ENCODE data around the gene LRRC42.
"Not testable (repeated sequence)": the region's sequence is repeated elsewhere in the genome, so short reads cannot be mapped to it uniquely, and the experiment has no call there.

Gene LRRC42

GRCh38 chr1:53969323-53969722, 23.2 kb downstream of the LRRC42 start:
- peaks cover 15 to 73% of the 10 kb centered on the region in 2 experiments for H3K36me3 ChIP-seq (ENCODE audit: control insufficient read depth in 1 of 2, insufficient read depth in 2 of 2, low read depth in 1 of 2, low read length in 2 of 2)
- H3K18ac ChIP-seq (ENCODE audit: low read depth in 1 of 2, low read length in 2 of 2); H3K4ac ChIP-seq (ENCODE audit: low read depth in 1 of 2, low read length in 2 of 2); H3K4me3 ChIP-seq (ENCODE audit: insufficient read depth in 1 of 2, low read depth in 1 of 2, low read length in 2 of 2); H2BK120ac ChIP-seq (ENCODE audit: low read depth, low read length); H3K79me1 ChIP-seq (replicated peaks; ENCODE audit: low read length, poor library complexity, severe bottlenecking); H3K23ac ChIP-seq (ENCODE audit: low read length in 2 of 2); DNase-seq; H3K27me3 ChIP-seq (ENCODE audit: control insufficient read depth in 1 of 2, insufficient read depth in 1 of 2, low read length in 2 of 2); H2AK5ac ChIP-seq (ENCODE audit: low read length, severe bottlenecking); H4K8ac ChIP-seq (ENCODE audit: low read length); H2AFZ ChIP-seq (ENCODE audit: low read depth, low read length); H4K91ac ChIP-seq (ENCODE audit: low read length); H3K9ac ChIP-seq (ENCODE audit: low read length); H3K4me1 ChIP-seq (ENCODE audit: control insufficient read depth, insufficient read depth, low read depth, low read length); H3K14ac ChIP-seq (ENCODE audit: low read length in 2 of 2); H3K4me2 ChIP-seq (ENCODE audit: low read length, poor library complexity, severe bottlenecking); H2BK12ac ChIP-seq (ENCODE audit: low read length in 2 of 2); H2BK5ac ChIP-seq (ENCODE audit: low read depth, low read length, poor library complexity, severe bottlenecking); H3K9me3 ChIP-seq (ENCODE audit: control insufficient read depth, low read length); H3K27ac ChIP-seq (ENCODE audit: low read length, poor library complexity, severe bottlenecking); H2BK15ac ChIP-seq (ENCODE audit: low read depth, poor library complexity, severe bottlenecking): not testable (repeated sequence)
- 100% methylated on average over 1 of the region's 2 CpGs for WGBS

DNA sequence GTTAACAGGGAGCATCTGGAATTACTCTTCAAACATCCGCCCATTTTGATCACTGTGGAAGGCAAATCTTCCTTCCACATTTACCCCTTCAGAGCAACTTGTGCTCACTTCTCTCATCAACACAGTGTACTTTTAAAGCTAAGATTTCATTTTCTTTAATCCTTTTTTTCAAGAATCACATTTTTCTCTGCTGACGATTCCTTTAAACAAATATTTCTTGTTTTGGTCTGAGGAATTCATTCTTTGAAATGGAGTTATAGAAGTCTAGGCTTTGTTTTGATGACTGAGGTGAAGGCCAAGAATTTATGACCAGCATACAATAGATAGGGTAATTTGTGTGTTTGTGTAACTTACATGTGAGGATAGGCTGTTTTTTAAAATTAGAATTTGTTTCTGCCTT, 25.6 kb downstream of the LRRC42 start:
- Histone ChIP-seq H3K4me3 (ENCODE audit: insufficient read depth in 1 of 2, low read depth in 1 of 2, low read length in 2 of 2) (no peak overlapping the region), H3K36me3 (ENCODE audit: control insufficient read depth in 1 of 2, insufficient read depth in 2 of 2, low read depth in 1 of 2, low read length in 2 of 2) (peaks cover 14 to 58% of the 10 kb centered on the region in 2 experiments), H2BK15ac (ENCODE audit: low read depth, poor library complexity, severe bottlenecking) (no peak overlapping the region), H2BK12ac (ENCODE audit: low read length in 2 of 2) (no peak overlapping the region), H3K79me1 (replicated peaks; ENCODE audit: low read length, poor library complexity, severe bottlenecking) (peaks cover 3% of the 10 kb centered on the region), H3K14ac (ENCODE audit: low read length in 2 of 2) (no peak overlapping the region), H3K9ac (ENCODE audit: low read length) (no peak overlapping the region), H2AK5ac (ENCODE audit: low read length, severe bottlenecking) (no peak overlapping the region), H3K4ac (ENCODE audit: low read depth in 1 of 2, low read length in 2 of 2) (no peak overlapping the region), H3K27ac (ENCODE audit: low read length, poor library complexity, severe bottlenecking) (peak overlapping the region; percentile 58), H4K91ac (ENCODE audit: low read length) (no peak overlapping the region), H3K4me1 (ENCODE audit: control insufficient read depth, insufficient read depth, low read depth, low read length) (peaks cover 5% of the 10 kb centered on the region), H3K4me2 (ENCODE audit: low read length, poor library complexity, severe bottlenecking) (no peak overlapping the region), H3K23ac (ENCODE audit: low read length in 2 of 2) (no peak overlapping the region), H3K18ac (ENCODE audit: low read depth in 1 of 2, low read length in 2 of 2) (no peak overlapping the region), H4K8ac (ENCODE audit: low read length) (no peak overlapping the region), H2AFZ (ENCODE audit: low read depth, low read length) (no peak overlapping the region), H3K27me3 (ENCODE audit: control insufficient read depth in 1 of 2, insufficient read depth in 1 of 2, low read length in 2 of 2) (no peaks in the 10 kb centered on the region), H2BK5ac (ENCODE audit: low read depth, low read length, poor library complexity, severe bottlenecking) (no peak overlapping the region), H3K9me3 (ENCODE audit: control insufficient read depth, low read length) (no peaks in the 10 kb centered on the region), H2BK120ac (ENCODE audit: low read depth, low read length) (no peak overlapping the region)
- DNase-seq: no peak
- 94% methylated on average over 2 of the region's 2 CpGs for WGBS

DNA sequence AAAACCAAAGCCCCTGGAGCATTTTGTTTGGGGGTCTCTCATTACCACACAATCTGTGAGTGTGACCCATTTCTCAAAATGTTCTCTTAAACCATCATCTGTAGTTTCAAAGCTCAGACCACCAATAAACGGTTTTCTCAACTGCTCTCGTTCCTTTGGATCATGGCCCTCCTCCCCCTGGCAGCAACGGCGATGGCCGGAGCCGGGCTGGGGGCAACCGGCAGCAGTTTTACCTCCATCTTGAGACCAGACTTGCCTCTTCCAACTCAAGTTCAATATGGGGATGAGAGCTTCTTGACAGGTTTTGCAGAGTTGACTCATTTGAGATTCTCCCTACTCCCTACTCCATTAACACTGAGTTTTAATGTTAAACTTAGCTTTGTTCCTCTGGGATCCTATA, 29.7 kb downstream of the LRRC42 start:
- H3K4me1 ChIP-seq (ENCODE audit: control insufficient read depth, insufficient read depth, low read depth, low read length): peaks cover 5% of the 10 kb centered on the region
- no peak overlapping the region for H3K14ac ChIP-seq (ENCODE audit: low read length in 2 of 2)
- H2BK15ac ChIP-seq (ENCODE audit: low read depth, poor library complexity, severe bottlenecking): no peak overlapping the region
- H4K91ac ChIP-seq (ENCODE audit: low read length): no peak overlapping the region
- no peak overlapping the region for H2AFZ ChIP-seq (ENCODE audit: low read depth, low read length)
- H4K8ac ChIP-seq (ENCODE audit: low read length): no peak overlapping the region
- no peak overlapping the region for H2BK12ac ChIP-seq (ENCODE audit: low read length in 2 of 2)
- no peak overlapping the region for H3K4me2 ChIP-seq (ENCODE audit: low read length, poor library complexity, severe bottlenecking)
- no peak overlapping the region for H3K23ac ChIP-seq (ENCODE audit: low read length in 2 of 2)
- no peak overlapping the region for H2BK120ac ChIP-seq (ENCODE audit: low read depth, low read length)
- no peaks in the 10 kb centered on the region for H3K27me3 ChIP-seq (ENCODE audit: control insufficient read depth in 1 of 2, insufficient read depth in 1 of 2, low read length in 2 of 2)
- H3K9me3 ChIP-seq (ENCODE audit: control insufficient read depth, low read length): no peaks in the 10 kb centered on the region
- H2BK5ac ChIP-seq (ENCODE audit: low read depth, low read length, poor library complexity, severe bottlenecking): no peak overlapping the region
- H2AK5ac ChIP-seq (ENCODE audit: low read length, severe bottlenecking): no peak overlapping the region
- H3K18ac ChIP-seq (ENCODE audit: low read depth in 1 of 2, low read length in 2 of 2): no peak overlapping the region
- H3K27ac ChIP-seq (ENCODE audit: low read length, poor library complexity, severe bottlenecking): no peak overlapping the region
- H3K36me3 ChIP-seq (ENCODE audit: control insufficient read depth in 1 of 2, insufficient read depth in 2 of 2, low read depth in 1 of 2, low read length in 2 of 2): peaks cover 10 to 20% of the 10 kb centered on the region in 2 experiments
- H3K79me1 ChIP-seq (replicated peaks; ENCODE audit: low read length, poor library complexity, severe bottlenecking): peaks cover 3% of the 10 kb centered on the region
- H3K4me3 ChIP-seq (ENCODE audit: insufficient read depth in 1 of 2, low read depth in 1 of 2, low read length in 2 of 2): no peak overlapping the region
- no peak for DNase-seq
- no peak overlapping the region for H3K9ac ChIP-seq (ENCODE audit: low read length)
- H3K4ac ChIP-seq (ENCODE audit: low read depth in 1 of 2, low read length in 2 of 2): no peak overlapping the region
- WGBS: 97% methylated on average over 2 of the region's 7 CpGs

GRCh38 chr1:53979712-53980450, 33.7 kb downstream of the LRRC42 start:
- H2BK120ac ChIP-seq (ENCODE audit: low read depth, low read length): no peak overlapping the region
- WGBS: 93% methylated on average over 13 of the region's 13 CpGs

More at GRCh38 chr1:53979712-53980450, 33.7 kb downstream of the LRRC42 start:
- H4K91ac ChIP-seq (ENCODE audit: low read length): no peak overlapping the region
- H3K4me3 ChIP-seq (ENCODE audit: insufficient read depth in 1 of 2, low read depth in 1 of 2, low read length in 2 of 2): no peak overlapping the region
- H2BK12ac ChIP-seq (ENCODE audit: low read length in 2 of 2): no peak overlapping the region
- no peak overlapping the region for H4K8ac ChIP-seq (ENCODE audit: low read length)
- no peak overlapping the region for H2AFZ ChIP-seq (ENCODE audit: low read depth, low read length)
- H2BK5ac ChIP-seq (ENCODE audit: low read depth, low read length, poor library complexity, severe bottlenecking): peak overlapping the region; percentile 25
- H3K18ac ChIP-seq (ENCODE audit: low read depth in 1 of 2, low read length in 2 of 2): no peak overlapping the region
- H3K4ac ChIP-seq (ENCODE audit: low read depth in 1 of 2, low read length in 2 of 2): no peak overlapping the region
- H3K36me3 ChIP-seq (ENCODE audit: control insufficient read depth in 1 of 2, insufficient read depth in 2 of 2, low read depth in 1 of 2, low read length in 2 of 2): peaks cover 0 to 6% of the 10 kb centered on the region in 2 experiments
- H3K27me3 ChIP-seq (ENCODE audit: control insufficient read depth in 1 of 2, insufficient read depth in 1 of 2, low read length in 2 of 2): no peaks in the 10 kb centered on the region
- H2AK5ac ChIP-seq (ENCODE audit: low read length, severe bottlenecking): no peak overlapping the region
- no peak overlapping the region for H3K14ac ChIP-seq (ENCODE audit: low read length in 2 of 2)
- no peak overlapping the region for H3K27ac ChIP-seq (ENCODE audit: low read length, poor library complexity, severe bottlenecking)
- H2BK15ac ChIP-seq (ENCODE audit: low read depth, poor library complexity, severe bottlenecking): no peak overlapping the region
- H3K9me3 ChIP-seq (ENCODE audit: control insufficient read depth, low read length): no peaks in the 10 kb centered on the region
- no peak for DNase-seq
- no peak overlapping the region for H3K23ac ChIP-seq (ENCODE audit: low read length in 2 of 2)
- H3K79me1 ChIP-seq (replicated peaks; ENCODE audit: low read length, poor library complexity, severe bottlenecking): no peaks in the 10 kb centered on the region
- no peak overlapping the region for H3K9ac ChIP-seq (ENCODE audit: low read length)
- H3K4me1 ChIP-seq (ENCODE audit: control insufficient read depth, insufficient read depth, low read depth, low read length): peaks cover 12% of the 10 kb centered on the region
- no peak overlapping the region for H3K4me2 ChIP-seq (ENCODE audit: low read length, poor library complexity, severe bottlenecking)

Data from mesenchymal stem cell (in vitro differentiated cells and primary cell).